DND-41 (cell line): ENCODE results near the gene FRAT1.

Experiments
- EZH2 ChIP-seq: IDR thresholded peaks from 3 replicates; pipeline ENCODE4 v1.6.1; 2012; ENCODE audit warnings: borderline replicate concordance, low read depth, mild to moderate bottlenecking, moderate library complexity, low read length, inconsistent platforms; ENCODE audit not compliant: severe bottlenecking
- TF ChIP-seq, protein P1 (sequence below): IDR thresholded peaks from 2 replicates; pipeline ENCODE4 v1.5.1; 2012; ENCODE audit warnings: borderline replicate concordance, low read length, moderate library complexity, mild to moderate bottlenecking; ENCODE audit not compliant: poor library complexity, severe bottlenecking; ENCODE audit errors: extremely low read depth

DNA sequence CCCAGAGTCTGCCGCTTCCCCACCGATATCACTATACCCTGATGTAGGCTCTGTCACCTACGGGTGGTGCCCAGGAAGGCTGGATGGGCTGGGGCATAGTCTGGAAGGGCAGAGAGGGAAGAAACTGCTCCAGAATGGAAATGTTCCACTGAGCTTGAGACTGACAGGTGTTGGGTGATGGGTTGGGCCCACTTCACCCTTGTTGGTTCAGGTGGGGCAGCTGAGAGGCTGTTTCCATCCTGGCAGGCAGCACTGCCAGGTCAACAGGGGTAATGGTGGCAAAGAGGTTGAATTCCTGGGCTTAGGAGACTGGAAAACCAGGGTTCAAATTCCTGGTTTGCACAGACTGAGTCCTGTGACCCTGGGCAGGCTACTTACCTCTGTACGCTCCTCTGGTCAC, 44.0 kb downstream of the FRAT1 start:
- TF ChIP-seq, protein P1, sequence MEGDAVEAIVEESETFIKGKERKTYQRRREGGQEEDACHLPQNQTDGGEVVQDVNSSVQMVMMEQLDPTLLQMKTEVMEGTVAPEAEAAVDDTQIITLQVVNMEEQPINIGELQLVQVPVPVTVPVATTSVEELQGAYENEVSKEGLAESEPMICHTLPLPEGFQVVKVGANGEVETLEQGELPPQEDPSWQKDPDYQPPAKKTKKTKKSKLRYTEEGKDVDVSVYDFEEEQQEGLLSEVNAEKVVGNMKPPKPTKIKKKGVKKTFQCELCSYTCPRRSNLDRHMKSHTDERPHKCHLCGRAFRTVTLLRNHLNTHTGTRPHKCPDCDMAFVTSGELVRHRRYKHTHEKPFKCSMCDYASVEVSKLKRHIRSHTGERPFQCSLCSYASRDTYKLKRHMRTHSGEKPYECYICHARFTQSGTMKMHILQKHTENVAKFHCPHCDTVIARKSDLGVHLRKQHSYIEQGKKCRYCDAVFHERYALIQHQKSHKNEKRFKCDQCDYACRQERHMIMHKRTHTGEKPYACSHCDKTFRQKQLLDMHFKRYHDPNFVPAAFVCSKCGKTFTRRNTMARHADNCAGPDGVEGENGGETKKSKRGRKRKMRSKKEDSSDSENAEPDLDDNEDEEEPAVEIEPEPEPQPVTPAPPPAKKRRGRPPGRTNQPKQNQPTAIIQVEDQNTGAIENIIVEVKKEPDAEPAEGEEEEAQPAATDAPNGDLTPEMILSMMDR: no peak
- no peak for TF ChIP-seq EZH2
